ENCODE data around the gene SNAP29.

DNA sequence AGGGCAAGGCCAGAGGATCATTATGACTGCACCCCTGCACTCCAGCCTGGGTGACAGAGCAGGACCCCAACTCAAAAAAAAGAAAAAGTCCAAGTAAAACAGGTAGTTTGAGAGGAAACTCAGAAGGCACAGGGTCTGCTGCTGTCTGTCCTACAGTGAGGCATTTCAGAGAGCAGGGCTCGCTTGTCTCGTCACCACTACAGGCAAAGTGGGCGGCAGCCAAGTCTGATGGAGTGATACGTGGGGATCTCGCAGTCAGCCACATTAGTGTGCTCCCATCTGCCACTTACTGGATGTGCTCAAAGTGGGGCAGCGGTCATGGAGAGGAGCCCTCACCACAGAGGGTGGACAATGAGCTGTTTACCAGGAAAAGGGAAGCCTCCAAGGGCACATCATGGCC is 42.2 kb upstream of the SNAP29 start:
- TF ChIP-seq POLR2AphosphoS5 (IDR thresholded peaks at IDR 0.05; ENCODE audit: low read depth, low read length) (no peak), TAF1 (IDR thresholded peaks at IDR 0.05; ENCODE audit: borderline replicate concordance, low read depth, low read length) (no peak)

Measured in GM12892 (cell line).